Measurements from ENCODE around the gene ASB15. TPM values are rescaled to one million over a fixed set of nuclear protein-coding genes. Genes with fewer than 3 reads are reported as not detected.

The ASB15 gene
- total RNA-seq, 4 donors from 2014 or later: not detected

DNA sequence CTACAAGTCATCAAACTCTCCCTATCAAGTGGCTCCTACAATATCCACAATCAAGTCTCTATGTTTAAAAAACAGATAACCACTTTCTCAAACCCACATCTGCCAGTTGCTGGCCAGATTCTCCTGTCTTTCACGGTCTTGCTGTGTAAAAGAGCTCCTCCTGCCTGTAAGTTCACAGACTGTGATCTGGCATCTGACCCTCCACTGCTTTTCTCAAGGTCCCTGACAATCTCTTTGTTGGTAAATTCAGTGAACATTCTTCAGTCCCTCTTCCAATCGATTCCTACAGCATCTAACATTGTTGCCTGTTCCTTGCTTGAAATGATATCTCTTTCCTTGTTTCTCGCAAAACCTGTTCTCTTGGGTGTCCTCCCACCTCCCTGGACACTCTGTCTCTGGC lies 35.6 kb downstream of the ASB15 start:
- H3K9me3 ChIP-seq: no peaks in the 10 kb centered on the region
- no peak for TF ChIP-seq EP300 (IDR thresholded peaks at IDR 0.05)
- TF ChIP-seq, protein P1, sequence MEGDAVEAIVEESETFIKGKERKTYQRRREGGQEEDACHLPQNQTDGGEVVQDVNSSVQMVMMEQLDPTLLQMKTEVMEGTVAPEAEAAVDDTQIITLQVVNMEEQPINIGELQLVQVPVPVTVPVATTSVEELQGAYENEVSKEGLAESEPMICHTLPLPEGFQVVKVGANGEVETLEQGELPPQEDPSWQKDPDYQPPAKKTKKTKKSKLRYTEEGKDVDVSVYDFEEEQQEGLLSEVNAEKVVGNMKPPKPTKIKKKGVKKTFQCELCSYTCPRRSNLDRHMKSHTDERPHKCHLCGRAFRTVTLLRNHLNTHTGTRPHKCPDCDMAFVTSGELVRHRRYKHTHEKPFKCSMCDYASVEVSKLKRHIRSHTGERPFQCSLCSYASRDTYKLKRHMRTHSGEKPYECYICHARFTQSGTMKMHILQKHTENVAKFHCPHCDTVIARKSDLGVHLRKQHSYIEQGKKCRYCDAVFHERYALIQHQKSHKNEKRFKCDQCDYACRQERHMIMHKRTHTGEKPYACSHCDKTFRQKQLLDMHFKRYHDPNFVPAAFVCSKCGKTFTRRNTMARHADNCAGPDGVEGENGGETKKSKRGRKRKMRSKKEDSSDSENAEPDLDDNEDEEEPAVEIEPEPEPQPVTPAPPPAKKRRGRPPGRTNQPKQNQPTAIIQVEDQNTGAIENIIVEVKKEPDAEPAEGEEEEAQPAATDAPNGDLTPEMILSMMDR (IDR thresholded peaks at IDR 0.05): no peak
- TF ChIP-seq POLR2AphosphoS5 (IDR thresholded peaks at IDR 0.05): no peak
- no peak for TF ChIP-seq POLR2A (IDR thresholded peaks at IDR 0.05)
- H3K4me3 ChIP-seq: no peak overlapping the region
- no peaks in the 10 kb centered on the region for H3K27me3 ChIP-seq
- no peaks in the 10 kb centered on the region for H3K4me1 ChIP-seq
- DNase-seq (ENCODE audit: low spot score in 2 of 2): no peak
- 41% methylated on average over 3 of the region's 3 CpGs for WGBS
- no peak overlapping the region for H3K27ac ChIP-seq
- no peaks in the 10 kb centered on the region for H3K36me3 ChIP-seq

DNA sequence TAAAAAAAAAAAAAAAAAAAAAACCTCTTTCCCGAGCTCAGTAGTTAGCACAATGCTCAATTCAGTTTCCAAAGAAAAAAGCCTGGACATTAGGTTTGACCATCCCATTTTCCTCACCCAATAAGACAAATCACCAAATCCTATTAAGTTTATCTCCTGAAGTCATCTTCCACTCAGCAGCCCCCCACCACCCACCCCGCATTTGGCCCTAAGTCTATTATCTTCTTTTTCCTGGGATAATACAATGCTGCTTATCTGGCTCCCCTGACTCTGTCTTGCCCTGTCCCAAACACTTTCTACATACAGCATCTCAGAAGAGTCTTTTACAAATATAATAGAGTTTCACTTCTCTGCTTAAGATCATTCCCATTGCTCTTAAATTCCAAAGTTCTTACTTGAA lies 36.3 kb downstream of the ASB15 start:
- TF ChIP-seq EP300 (IDR thresholded peaks at IDR 0.05): no peak
- no peak for TF ChIP-seq POLR2AphosphoS5 (IDR thresholded peaks at IDR 0.05)
- TF ChIP-seq, protein P1 (IDR thresholded peaks at IDR 0.05): no peak
- no peak for TF ChIP-seq POLR2A (IDR thresholded peaks at IDR 0.05)
- H3K4me3 ChIP-seq: no peak overlapping the region
- WGBS: 94% methylated on average over 2 of the region's 2 CpGs

DNA sequence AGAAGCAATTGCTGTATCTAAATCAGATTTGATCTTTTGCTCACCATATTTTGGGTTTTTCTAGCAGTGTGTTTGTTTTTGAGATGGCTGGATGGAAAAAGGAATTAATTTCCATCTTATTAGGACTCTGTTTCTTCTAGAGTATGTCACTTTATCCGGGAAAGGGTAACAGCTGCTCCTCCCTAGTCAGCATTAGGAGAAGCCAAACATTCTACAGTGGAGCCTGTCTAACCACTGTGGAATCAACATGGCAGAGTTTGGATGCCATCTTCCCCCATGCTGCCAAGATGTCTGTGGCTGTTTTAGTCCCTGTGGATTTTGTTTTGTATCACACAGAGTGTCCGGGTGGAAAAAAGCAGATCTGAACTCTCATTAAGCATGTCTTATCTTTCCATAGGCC lies 38.0 kb downstream of the ASB15 start:
- Histone ChIP-seq H3K27me3 (no peaks in the 10 kb centered on the region), H3K36me3 (no peaks in the 10 kb centered on the region), H3K9me3 (no peaks in the 10 kb centered on the region), H3K4me1 (peaks cover 13% of the 10 kb centered on the region), H3K27ac (no peak overlapping the region), H3K4me3 (no peak overlapping the region)
- DNase-seq (ENCODE audit: low spot score in 2 of 2): no peak
- TF ChIP-seq EP300 (IDR thresholded peaks at IDR 0.05) (no peak), POLR2AphosphoS5 (IDR thresholded peaks at IDR 0.05) (no peak), POLR2A (IDR thresholded peaks at IDR 0.05) (no peak)
- TF ChIP-seq, protein P1 (IDR thresholded peaks at IDR 0.05): no peak
- 78% methylated on average over 2 of the region's 2 CpGs for WGBS

More for the DNA sequence above, 36.3 kb downstream of the ASB15 start:
- no peaks in the 10 kb centered on the region for H3K4me1 ChIP-seq
- H3K36me3 ChIP-seq: no peaks in the 10 kb centered on the region
- DNase-seq (ENCODE audit: low spot score in 2 of 2): no peak
- no peaks in the 10 kb centered on the region for H3K9me3 ChIP-seq
- H3K27me3 ChIP-seq: no peaks in the 10 kb centered on the region
- no peak overlapping the region for H3K27ac ChIP-seq

DNA sequence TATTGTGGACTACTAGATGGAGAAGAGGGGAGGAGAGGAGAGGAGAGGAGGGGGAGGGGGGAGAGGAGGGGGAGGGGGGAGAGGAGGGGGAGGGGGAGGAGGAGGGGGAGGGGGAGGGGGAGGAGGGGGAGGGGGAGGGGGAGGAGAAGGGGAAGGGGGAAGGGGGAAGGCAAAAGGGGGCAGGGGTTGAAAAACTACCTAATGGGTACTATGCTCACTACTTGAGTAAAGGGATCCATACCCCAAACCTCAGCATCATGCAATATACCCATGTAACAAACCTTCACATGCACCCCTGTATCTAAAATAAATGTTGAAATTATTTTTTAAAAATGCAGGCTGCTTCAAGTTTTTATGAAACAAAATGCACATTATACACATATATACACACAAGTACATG lies 39.0 kb downstream of the ASB15 start:
- no peak for TF ChIP-seq POLR2A (IDR thresholded peaks at IDR 0.05)
- no peak for TF ChIP-seq EP300 (IDR thresholded peaks at IDR 0.05)
- TF ChIP-seq, protein P1 (IDR thresholded peaks at IDR 0.05): no peak
- TF ChIP-seq POLR2AphosphoS5 (IDR thresholded peaks at IDR 0.05): no peak
- no peak overlapping the region for H3K4me3 ChIP-seq
- no peaks in the 10 kb centered on the region for H3K36me3 ChIP-seq
- no peak for DNase-seq (ENCODE audit: low spot score in 2 of 2)
- H3K27ac ChIP-seq: no peak overlapping the region
- H3K4me1 ChIP-seq: peaks cover 15% of the 10 kb centered on the region
- no peaks in the 10 kb centered on the region for H3K9me3 ChIP-seq
- no peaks in the 10 kb centered on the region for H3K27me3 ChIP-seq

DNA sequence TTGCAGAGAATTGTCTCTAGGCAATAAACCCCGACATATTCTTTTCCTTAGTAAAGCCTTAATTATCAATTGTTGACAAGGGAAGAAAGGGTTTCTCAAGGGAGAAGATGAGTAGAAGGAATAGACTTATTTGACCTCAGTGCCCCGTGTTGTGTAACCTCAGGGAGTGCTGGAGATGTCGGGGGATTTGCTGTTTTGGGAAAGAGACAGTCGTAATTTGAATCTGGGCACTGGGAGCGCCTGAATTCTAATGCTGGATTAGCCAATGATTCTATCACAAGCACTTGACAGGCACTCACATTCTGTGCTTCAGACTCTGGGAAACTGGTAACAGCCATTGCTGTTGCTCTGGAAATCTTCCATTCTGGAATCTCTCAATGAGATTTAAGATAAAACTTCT lies 40.3 kb downstream of the ASB15 start:
- no peaks in the 10 kb centered on the region for H3K9me3 ChIP-seq
- no peak for TF ChIP-seq POLR2AphosphoS5 (IDR thresholded peaks at IDR 0.05)
- no peak for TF ChIP-seq POLR2A (IDR thresholded peaks at IDR 0.05)
- TF ChIP-seq, protein P1 (IDR thresholded peaks at IDR 0.05): no peak
- no peak for TF ChIP-seq EP300 (IDR thresholded peaks at IDR 0.05)
- H3K4me1 ChIP-seq: peaks cover 17% of the 10 kb centered on the region
- DNase-seq (ENCODE audit: low spot score in 2 of 2): no peak
- H3K27ac ChIP-seq: no peak overlapping the region
- H3K36me3 ChIP-seq: no peaks in the 10 kb centered on the region
- WGBS: 58% methylated on average over 5 of the region's 5 CpGs
- H3K4me3 ChIP-seq: no peak overlapping the region
- H3K27me3 ChIP-seq: no peaks in the 10 kb centered on the region
